Type B pancreatic cell (in vitro differentiated cells): ENCODE measurements around the gene SHE. TPM values are rescaled to one million over a fixed set of nuclear protein-coding genes. Genes with fewer than 3 reads are reported as not detected.

ENCODE experiments used
- DNase-seq: peaks from one replicate; pipeline ENCODE4 v3.0.0; 2021; ENCODE audit warnings: mixed read lengths; ENCODE audit not compliant: unreplicated experiment; ENCODE audit errors: extremely low spot score
- H3K27ac Mint-ChIP-seq: 2 replicates; pipeline ENCODE4 v1.8.0; 2021; ENCODE audit warnings: mild to moderate bottlenecking, mixed read lengths
- H3K27me3 Mint-ChIP-seq: 2 replicates; pipeline ENCODE4 v1.8.0; 2021; ENCODE audit warnings: mixed read lengths
- H3K36me3 Mint-ChIP-seq: 2 replicates; pipeline ENCODE4 v1.8.0; 2021; ENCODE audit warnings: mixed read lengths
- H3K4me1 Mint-ChIP-seq: one replicate; pipeline ENCODE4 v1.8.0; 2021; ENCODE audit warnings: mixed read lengths; ENCODE audit not compliant: unreplicated experiment
- H3K4me3 Mint-ChIP-seq: 2 replicates; pipeline ENCODE4 v1.8.0; 2021; ENCODE audit warnings: mild to moderate bottlenecking, mixed read lengths
- H3K9me3 Mint-ChIP-seq: 2 replicates; pipeline ENCODE4 v1.8.0; 2021; ENCODE audit warnings: mixed read lengths
- CTCF ChIP-seq: fragments of 200-600 bp; sonication (generic); conservative IDR thresholded peaks from 2 replicates; pipeline ENCODE4 v1.5.0; 2021; ENCODE audit warnings: antibody characterized with exemption, mild to moderate bottlenecking
- total RNA-seq: library from RNA; stranded (reverse); gene quantifications from 2 replicates; pipeline ENCODE4 v1.2.1, GENCODE V29; 2021; ENCODE audit warnings: low replicate concordance

SHE gene
- total RNA-seq, 1 donor from 2014 or later, result 0.27 TPM

- H3K27ac Mint-ChIP-seq, result no peak overlapping the region
- no peaks in the 10 kb centered on the region for H3K4me1 Mint-ChIP-seq
- peaks cover 86% of the 10 kb centered on the region for H3K27me3 Mint-ChIP-seq
- H3K36me3 Mint-ChIP-seq, result no peaks in the 10 kb centered on the region
- no peaks in the 10 kb centered on the region for H3K9me3 Mint-ChIP-seq
- peak overlapping the region; percentile 59 for H3K4me3 Mint-ChIP-seq
- no peak for TF ChIP-seq CTCF
- no peak for DNase-seq
Observed at GRCh38 chr1:154503898-154504297, 1.7 kb upstream of the SHE start.

- peaks cover 82% of the 10 kb centered on the region for H3K27me3 Mint-ChIP-seq
- H3K36me3 Mint-ChIP-seq, result no peaks in the 10 kb centered on the region
- no peak for TF ChIP-seq CTCF
- no peak overlapping the region for H3K27ac Mint-ChIP-seq
- no peaks in the 10 kb centered on the region for H3K9me3 Mint-ChIP-seq
- no peak for DNase-seq
- peak overlapping the region; percentile 59 for H3K4me3 Mint-ChIP-seq
- no peaks in the 10 kb centered on the region for H3K4me1 Mint-ChIP-seq
Observed at GRCh38 chr1:154502744-154503115, 518 bp upstream of the SHE start.

- H3K4me1 Mint-ChIP-seq, result no peaks in the 10 kb centered on the region
- no peak for DNase-seq
- TF ChIP-seq CTCF, result no peak
- no peak overlapping the region for H3K27ac Mint-ChIP-seq
- peak overlapping the region; percentile 71 for H3K4me3 Mint-ChIP-seq
- peaks cover 76% of the 10 kb centered on the region for H3K27me3 Mint-ChIP-seq
- no peaks in the 10 kb centered on the region for H3K9me3 Mint-ChIP-seq
- no peaks in the 10 kb centered on the region for H3K36me3 Mint-ChIP-seq
Observed at GRCh38 chr1:154501423-154502065, 668 bp downstream of the SHE start.

GRCh38 chr1:154500533-154500932 is 1.7 kb downstream of the SHE start:
- no peak for DNase-seq
- H3K36me3 Mint-ChIP-seq, result no peaks in the 10 kb centered on the region
- H3K27ac Mint-ChIP-seq, result no peak overlapping the region
- TF ChIP-seq CTCF, result no peak
- peak overlapping the region; percentile 34 for H3K4me3 Mint-ChIP-seq
- H3K27me3 Mint-ChIP-seq, result peaks cover 72% of the 10 kb centered on the region
- H3K4me1 Mint-ChIP-seq, result no peaks in the 10 kb centered on the region
- no peaks in the 10 kb centered on the region for H3K9me3 Mint-ChIP-seq

- TF ChIP-seq CTCF, result no peak
- no peak overlapping the region for H3K27ac Mint-ChIP-seq
- DNase-seq, result no peak
- H3K36me3 Mint-ChIP-seq, result no peaks in the 10 kb centered on the region
- peaks cover 65% of the 10 kb centered on the region for H3K27me3 Mint-ChIP-seq
- H3K4me3 Mint-ChIP-seq, result no peak overlapping the region
- H3K9me3 Mint-ChIP-seq, result no peaks in the 10 kb centered on the region
- H3K4me1 Mint-ChIP-seq, result no peaks in the 10 kb centered on the region
Observed at GRCh38 chr1:154499446-154499845, 2.8 kb downstream of the SHE start.
